Measurements from ENCODE around the gene KBTBD7.

- TF ChIP-seq, protein P1, sequence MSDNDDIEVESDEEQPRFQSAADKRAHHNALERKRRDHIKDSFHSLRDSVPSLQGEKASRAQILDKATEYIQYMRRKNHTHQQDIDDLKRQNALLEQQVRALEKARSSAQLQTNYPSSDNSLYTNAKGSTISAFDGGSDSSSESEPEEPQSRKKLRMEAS (IDR thresholded peaks at IDR 0.05), result no peak
- TF ChIP-seq, protein P2, sequence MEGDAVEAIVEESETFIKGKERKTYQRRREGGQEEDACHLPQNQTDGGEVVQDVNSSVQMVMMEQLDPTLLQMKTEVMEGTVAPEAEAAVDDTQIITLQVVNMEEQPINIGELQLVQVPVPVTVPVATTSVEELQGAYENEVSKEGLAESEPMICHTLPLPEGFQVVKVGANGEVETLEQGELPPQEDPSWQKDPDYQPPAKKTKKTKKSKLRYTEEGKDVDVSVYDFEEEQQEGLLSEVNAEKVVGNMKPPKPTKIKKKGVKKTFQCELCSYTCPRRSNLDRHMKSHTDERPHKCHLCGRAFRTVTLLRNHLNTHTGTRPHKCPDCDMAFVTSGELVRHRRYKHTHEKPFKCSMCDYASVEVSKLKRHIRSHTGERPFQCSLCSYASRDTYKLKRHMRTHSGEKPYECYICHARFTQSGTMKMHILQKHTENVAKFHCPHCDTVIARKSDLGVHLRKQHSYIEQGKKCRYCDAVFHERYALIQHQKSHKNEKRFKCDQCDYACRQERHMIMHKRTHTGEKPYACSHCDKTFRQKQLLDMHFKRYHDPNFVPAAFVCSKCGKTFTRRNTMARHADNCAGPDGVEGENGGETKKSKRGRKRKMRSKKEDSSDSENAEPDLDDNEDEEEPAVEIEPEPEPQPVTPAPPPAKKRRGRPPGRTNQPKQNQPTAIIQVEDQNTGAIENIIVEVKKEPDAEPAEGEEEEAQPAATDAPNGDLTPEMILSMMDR (IDR thresholded peaks at IDR 0.05 in 2 of 3, conservative IDR thresholded peaks at IDR 0.05 in 1 of 3; ENCODE audit: borderline replicate concordance in 1 of 3, insufficient read depth in 1 of 3, low read depth in 2 of 3, low read length in 2 of 3), result no peak
Observed at GRCh38 chr13:41178040-41178439, 16.3 kb downstream of the KBTBD7 start.

Data from HCT116 (cell line).